ENCODE data around the gene TMEM151B. TPM values are rescaled to one million over a fixed set of nuclear protein-coding genes. Genes with fewer than 3 reads are reported as not detected.

Gene TMEM151B
- total and polyA plus RNA-seq, 2 experiments from 2014 or later: 0.30 TPM

- H3K4me2 ChIP-seq: no peak overlapping the region
- TF ChIP-seq, protein P1, sequence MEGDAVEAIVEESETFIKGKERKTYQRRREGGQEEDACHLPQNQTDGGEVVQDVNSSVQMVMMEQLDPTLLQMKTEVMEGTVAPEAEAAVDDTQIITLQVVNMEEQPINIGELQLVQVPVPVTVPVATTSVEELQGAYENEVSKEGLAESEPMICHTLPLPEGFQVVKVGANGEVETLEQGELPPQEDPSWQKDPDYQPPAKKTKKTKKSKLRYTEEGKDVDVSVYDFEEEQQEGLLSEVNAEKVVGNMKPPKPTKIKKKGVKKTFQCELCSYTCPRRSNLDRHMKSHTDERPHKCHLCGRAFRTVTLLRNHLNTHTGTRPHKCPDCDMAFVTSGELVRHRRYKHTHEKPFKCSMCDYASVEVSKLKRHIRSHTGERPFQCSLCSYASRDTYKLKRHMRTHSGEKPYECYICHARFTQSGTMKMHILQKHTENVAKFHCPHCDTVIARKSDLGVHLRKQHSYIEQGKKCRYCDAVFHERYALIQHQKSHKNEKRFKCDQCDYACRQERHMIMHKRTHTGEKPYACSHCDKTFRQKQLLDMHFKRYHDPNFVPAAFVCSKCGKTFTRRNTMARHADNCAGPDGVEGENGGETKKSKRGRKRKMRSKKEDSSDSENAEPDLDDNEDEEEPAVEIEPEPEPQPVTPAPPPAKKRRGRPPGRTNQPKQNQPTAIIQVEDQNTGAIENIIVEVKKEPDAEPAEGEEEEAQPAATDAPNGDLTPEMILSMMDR (IDR thresholded peaks at IDR 0.05; ENCODE audit: poor library complexity): no peak
- TF ChIP-seq EZH2phosphoT487 (IDR thresholded peaks at IDR 0.05; ENCODE audit: low read depth, severe bottlenecking, unreplicated experiment): no peak
- no peak for TF ChIP-seq EZH2 (IDR thresholded peaks at IDR 0.05; ENCODE audit: borderline replicate concordance)
- H3K36me3 ChIP-seq (replicated peaks; ENCODE audit: insufficient read depth, low read depth): no peaks in the 10 kb centered on the region
- peaks cover 13% of the 10 kb centered on the region for H3K79me2 ChIP-seq
- no peak for DNase-seq (ENCODE audit: low spot score)
- WGBS (ENCODE audit: low lambda C conversion rate, missing lambda C conversion rate): 98% methylated on average over 2 of the region's 2 CpGs
- peaks cover 7% of the 10 kb centered on the region for H3K4me1 ChIP-seq (ENCODE audit: insufficient read depth)
- H3K27ac ChIP-seq: no peak overlapping the region
- no peaks in the 10 kb centered on the region for H3K9me2 ChIP-seq (replicated peaks; ENCODE audit: insufficient read depth)
- H3K4me3 ChIP-seq: no peak overlapping the region
- H3K9me3 ChIP-seq (ENCODE audit: low read depth): no peaks in the 10 kb centered on the region
- no peak overlapping the region for H2AFZ ChIP-seq
- H4K20me1 ChIP-seq (ENCODE audit: insufficient read depth, poor library complexity, severe bottlenecking): no peaks in the 10 kb centered on the region
- no peaks in the 10 kb centered on the region for H3K27me3 ChIP-seq
Observed at GRCh38 chr6:44309092-44309491, 38.8 kb downstream of the TMEM151B start.

DNA sequence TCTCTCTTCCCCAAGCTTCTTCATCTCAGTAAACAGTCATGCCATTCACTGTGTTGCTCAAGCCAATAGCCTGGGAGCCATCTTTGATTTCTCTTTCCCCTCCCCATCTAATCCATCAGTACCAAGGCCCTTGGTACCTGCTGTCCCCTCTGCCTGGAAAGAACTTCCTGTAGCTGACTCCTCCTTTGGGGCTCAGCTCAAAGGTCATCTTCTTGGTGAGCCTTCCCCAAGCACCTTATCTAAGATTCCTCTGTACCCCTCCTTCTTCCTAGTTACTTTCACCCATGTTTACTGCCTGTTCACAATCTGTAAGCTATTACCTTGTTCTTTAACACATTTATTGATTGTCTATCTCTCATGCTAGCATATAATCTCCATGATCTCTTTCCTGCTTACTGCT is 39.4 kb downstream of the TMEM151B start:
- TF ChIP-seq EZH2 (IDR thresholded peaks at IDR 0.05; ENCODE audit: borderline replicate concordance) (no peak), EZH2phosphoT487 (IDR thresholded peaks at IDR 0.05; ENCODE audit: low read depth, severe bottlenecking, unreplicated experiment) (no peak)
- TF ChIP-seq, protein P1 (IDR thresholded peaks at IDR 0.05; ENCODE audit: poor library complexity): no peak
- no peak overlapping the region for H3K4me2 ChIP-seq
- no peaks in the 10 kb centered on the region for H3K9me3 ChIP-seq (ENCODE audit: low read depth)
- H3K79me2 ChIP-seq: peaks cover 13% of the 10 kb centered on the region
- no peaks in the 10 kb centered on the region for H3K9me2 ChIP-seq (replicated peaks; ENCODE audit: insufficient read depth)
- H3K27ac ChIP-seq: no peak overlapping the region
- H4K20me1 ChIP-seq (ENCODE audit: insufficient read depth, poor library complexity, severe bottlenecking): no peaks in the 10 kb centered on the region
- no peak overlapping the region for H3K4me3 ChIP-seq
- DNase-seq (ENCODE audit: low spot score): no peak
- H3K4me1 ChIP-seq (ENCODE audit: insufficient read depth): peaks cover 7% of the 10 kb centered on the region
- no peak overlapping the region for H2AFZ ChIP-seq
- H3K36me3 ChIP-seq (replicated peaks; ENCODE audit: insufficient read depth, low read depth): no peaks in the 10 kb centered on the region
- no peaks in the 10 kb centered on the region for H3K27me3 ChIP-seq

DNA sequence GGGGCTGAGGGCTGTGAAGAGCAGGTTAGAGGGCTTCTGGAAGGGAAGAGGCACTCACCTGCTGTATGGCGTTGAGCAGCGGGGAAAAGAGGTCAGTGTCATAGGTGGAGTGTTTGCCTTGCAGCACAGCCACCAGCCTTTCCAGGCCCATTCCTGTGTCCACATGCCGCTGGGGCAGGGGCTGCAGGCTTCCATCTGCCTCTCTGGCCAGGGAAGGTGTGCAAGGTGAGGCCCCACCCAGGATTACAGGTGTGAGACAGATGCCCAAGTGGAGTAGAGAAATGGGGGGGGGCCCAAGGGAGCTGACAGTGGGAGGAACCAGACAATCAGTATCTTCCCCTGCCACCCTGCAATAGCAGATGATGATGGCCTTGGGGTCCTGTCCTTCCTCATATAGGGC is 40.0 kb downstream of the TMEM151B start:
- H3K4me2 ChIP-seq: no peak overlapping the region
- peaks cover 13% of the 10 kb centered on the region for H3K79me2 ChIP-seq
- H2AFZ ChIP-seq: no peak overlapping the region
- H3K4me1 ChIP-seq (ENCODE audit: insufficient read depth): peaks cover 7% of the 10 kb centered on the region
- H3K27me3 ChIP-seq: no peaks in the 10 kb centered on the region
- no peaks in the 10 kb centered on the region for H4K20me1 ChIP-seq (ENCODE audit: insufficient read depth, poor library complexity, severe bottlenecking)
- WGBS (ENCODE audit: low lambda C conversion rate, missing lambda C conversion rate): 97% methylated on average over 3 of the region's 3 CpGs
- TF ChIP-seq EZH2 (IDR thresholded peaks at IDR 0.05; ENCODE audit: borderline replicate concordance): no peak
- TF ChIP-seq, protein P1 (IDR thresholded peaks at IDR 0.05; ENCODE audit: poor library complexity): no peak
- TF ChIP-seq EZH2phosphoT487 (IDR thresholded peaks at IDR 0.05; ENCODE audit: low read depth, severe bottlenecking, unreplicated experiment): no peak
- no peak for DNase-seq (ENCODE audit: low spot score)
- H3K36me3 ChIP-seq (replicated peaks; ENCODE audit: insufficient read depth, low read depth): no peaks in the 10 kb centered on the region
- no peak overlapping the region for H3K4me3 ChIP-seq
- no peaks in the 10 kb centered on the region for H3K9me3 ChIP-seq (ENCODE audit: low read depth)
- no peak overlapping the region for H3K27ac ChIP-seq
- no peaks in the 10 kb centered on the region for H3K9me2 ChIP-seq (replicated peaks; ENCODE audit: insufficient read depth)

- Histone ChIP-seq H3K4me2 (no peak overlapping the region), H3K9me2 (replicated peaks; ENCODE audit: insufficient read depth) (no peaks in the 10 kb centered on the region), H3K4me3 (no peak overlapping the region), H3K27ac (no peak overlapping the region), H3K36me3 (replicated peaks; ENCODE audit: insufficient read depth, low read depth) (no peaks in the 10 kb centered on the region), H3K79me2 (peaks cover 13% of the 10 kb centered on the region), H3K4me1 (ENCODE audit: insufficient read depth) (peaks cover 7% of the 10 kb centered on the region), H2AFZ (no peak overlapping the region), H4K20me1 (ENCODE audit: insufficient read depth, poor library complexity, severe bottlenecking) (no peaks in the 10 kb centered on the region), H3K9me3 (ENCODE audit: low read depth) (no peaks in the 10 kb centered on the region), H3K27me3 (peaks cover 3% of the 10 kb centered on the region)
- WGBS (ENCODE audit: low lambda C conversion rate, missing lambda C conversion rate): 96% methylated on average over 2 of the region's 2 CpGs
- DNase-seq (ENCODE audit: low spot score): no peak
- TF ChIP-seq EZH2 (IDR thresholded peaks at IDR 0.05; ENCODE audit: borderline replicate concordance) (no peak), EZH2phosphoT487 (IDR thresholded peaks at IDR 0.05; ENCODE audit: low read depth, severe bottlenecking, unreplicated experiment) (no peak)
- TF ChIP-seq, protein P1 (IDR thresholded peaks at IDR 0.05; ENCODE audit: poor library complexity): no peak
Observed at GRCh38 chr6:44311304-44311703, 41.1 kb downstream of the TMEM151B start.
